AG04450 (cell line): ENCODE data around the gene USP46. TPM values are rescaled to one million over a fixed set of nuclear protein-coding genes. Genes with fewer than 3 reads are reported as not detected.

Experiments used
- CTCF ChIA-PET: fragments of 300-600, 350-600 bp; formaldehyde crosslinking; extraction: SDS; loops from one replicate; lab custom pipeline; 2022; ENCODE audit warnings: antibody characterized with exemption, inconsistent platforms; lab: Charles Lee
- POLR2A ChIA-PET: fragments of 350-600 bp; formaldehyde crosslinking; extraction: SDS; loops from one replicate; lab custom pipeline; 2021; ENCODE audit warnings: antibody characterized with exemption, inconsistent platforms; lab: Yijun Ruan, JAX
- DNase-seq: peaks from one replicate; pipeline ENCODE4 v3.0.0-alpha.2; 2011; ENCODE audit warnings: low read depth, low spot score
- H3K27ac ChIP-seq: one replicate; pipeline ENCODE4 v1.5.1; 2012; ENCODE audit warnings: low read depth, low read length, control low read depth
- H3K27me3 ChIP-seq: one replicate; pipeline ENCODE4 v1.6.0; 2012; ENCODE audit warnings: low read length; ENCODE audit not compliant: control insufficient read depth, insufficient read depth
- H3K4me3 ChIP-seq: 2 replicates; pipeline ENCODE4 v1.5.1; 2011; ENCODE audit warnings: mild to moderate bottlenecking, low read depth, low read length, control low read depth
- H3K9me3 ChIP-seq: 2 replicates; pipeline ENCODE4 v1.5.1; 2012; ENCODE audit warnings: low read length; ENCODE audit not compliant: control insufficient read depth, insufficient read depth
- CTCF ChIP-seq: IDR thresholded peaks from 2 replicates; pipeline ENCODE4 v1.5.1; 2011; ENCODE audit warnings: low read depth, low read length, control low read depth, inconsistent platforms
- polyA plus RNA-seq: library from polyadenylated mRNA; depleted of rRNA; stranded (reverse); fragments of >200 nt; gene quantifications from 2 replicates; pipeline ENCODE4 v1.2.3, GENCODE V29; 2011

USP46 gene
- polyA plus RNA-seq, 1 experiment = 69.1 TPM

- ChIA-PET POLR2A (interaction anchor here (0.6 to 0.7 kb wide), 2 partner anchors 47 to 248 kb away, joined by 3 read pairs; no protein-coding TSS in a partner anchor), CTCF (interaction anchor here (0.6 to 2.7 kb wide), 4 partner anchors 11 to 406 kb away, joined by 3 to 11 read pairs (median 7); no protein-coding TSS in a partner anchor)
- no peak for TF ChIP-seq CTCF
- Histone ChIP-seq H3K27ac (no peak overlapping the region), H3K4me3 (no peak overlapping the region), H3K9me3 (peaks cover 4% of the 10 kb centered on the region; the same call in 1 of the 2 replicates), H3K27me3 (no peaks in the 10 kb centered on the region)
- no peak for DNase-seq
Measured at GRCh38 chr4:52576961-52577623, 82.0 kb downstream of the USP46 start.

- H3K27ac ChIP-seq = no peak overlapping the region
- no peak for TF ChIP-seq CTCF
- H3K9me3 ChIP-seq = peaks cover 4% of the 10 kb centered on the region; the same call in 1 of the 2 replicates
- ChIA-PET POLR2A (no interaction called here), CTCF (interaction anchor here (1.5 to 2.7 kb wide), 3 partner anchors 12 to 407 kb away, joined by 6 to 11 read pairs (median 8); no protein-coding TSS in a partner anchor)
- no peak overlapping the region for H3K4me3 ChIP-seq
- DNase-seq = no peak
- H3K27me3 ChIP-seq = no peaks in the 10 kb centered on the region
Measured at GRCh38 chr4:52576326-52576725, 82.8 kb downstream of the USP46 start.

DNA sequence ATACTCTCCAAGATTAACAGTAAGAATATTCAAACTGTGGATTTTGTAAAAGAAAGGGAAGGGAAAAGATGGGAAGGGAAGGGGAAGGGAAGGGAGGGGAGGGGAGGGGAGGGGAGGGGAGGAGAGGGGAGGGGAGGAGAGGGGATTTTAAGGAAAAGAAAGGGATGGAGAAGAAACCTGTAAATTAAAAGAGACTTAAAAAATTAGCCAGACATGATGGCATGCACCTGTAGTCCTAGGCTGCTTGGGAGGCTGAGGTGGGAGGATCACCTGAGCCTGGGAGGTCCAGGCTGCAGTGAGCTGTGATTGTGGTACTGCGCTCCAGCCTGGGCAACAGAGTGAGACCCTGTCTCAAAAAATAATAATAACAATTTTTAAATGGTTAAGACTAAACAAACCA, 83.7 kb downstream of the USP46 start:
- Histone ChIP-seq H3K27me3 (no peaks in the 10 kb centered on the region), H3K9me3 (peaks cover 4% of the 10 kb centered on the region; the same call in 1 of the 2 replicates), H3K27ac (no peak overlapping the region), H3K4me3 (no peak overlapping the region)
- POLR2A ChIA-PET = no interaction called here
- no peak for TF ChIP-seq CTCF
- no peak for DNase-seq
- CTCF ChIA-PET = interaction anchor here (2.6 to 2.7 kb wide), 2 partner anchors 13 to 30 kb away, joined by 8 to 11 read pairs; no protein-coding TSS in a partner anchor

DNA sequence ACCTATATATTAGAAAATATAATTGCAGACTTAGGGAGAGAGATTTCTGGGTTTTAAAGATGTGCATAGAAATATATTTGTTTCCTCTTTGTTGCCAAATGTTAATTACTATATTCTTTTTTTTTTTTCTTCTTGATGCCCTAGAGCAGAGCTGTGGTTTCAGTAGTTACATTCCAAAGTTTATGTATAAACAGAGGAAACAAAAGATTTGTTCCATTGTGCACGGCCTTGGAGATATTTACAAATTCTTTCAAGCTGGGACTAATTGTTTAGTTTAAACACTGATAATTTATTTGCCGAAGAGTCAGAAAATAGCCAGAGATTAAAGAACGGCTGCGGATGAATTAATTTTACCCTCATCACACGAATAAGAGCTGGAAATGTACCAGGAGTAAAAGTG, 85.1 kb downstream of the USP46 start:
- POLR2A ChIA-PET = interaction anchor here (1.2 to 2.0 kb wide), 3 partner anchors 84 to 251 kb away, joined by 4 to 7 read pairs (median 6); no protein-coding TSS in a partner anchor
- CTCF ChIA-PET = interaction anchor here (0.8 to 1.2 kb wide), 4 partner anchors 14 to 409 kb away, joined by 4 to 5 read pairs (median 4); no protein-coding TSS in a partner anchor
- Histone ChIP-seq H3K27me3 (no peaks in the 10 kb centered on the region), H3K9me3 (peaks cover 4% of the 10 kb centered on the region; the same call in 1 of the 2 replicates), H3K27ac (no peak overlapping the region), H3K4me3 (no peak overlapping the region)
- DNase-seq = no peak
- TF ChIP-seq CTCF = no peak

DNA sequence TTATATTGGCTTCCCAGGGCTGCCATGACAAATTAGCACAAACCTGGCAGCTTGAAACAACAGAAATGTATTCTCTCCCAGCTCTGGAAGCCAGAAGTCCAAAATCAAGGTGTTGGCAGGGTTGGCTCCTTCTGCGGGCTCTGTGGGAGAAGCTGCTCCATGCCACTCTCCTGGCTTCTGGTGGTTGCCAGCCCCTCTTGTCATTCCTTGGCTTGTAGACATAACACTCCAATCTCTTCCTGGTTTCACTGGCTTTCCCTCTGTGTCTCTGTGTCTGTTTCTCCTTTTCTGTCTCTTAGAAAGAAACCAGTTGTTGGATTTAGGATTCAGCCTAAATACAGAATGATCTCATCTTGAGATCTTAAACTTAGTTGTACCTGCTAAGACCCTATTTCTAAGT, 85.5 kb downstream of the USP46 start:
- TF ChIP-seq CTCF = no peak
- no peaks in the 10 kb centered on the region for H3K27me3 ChIP-seq
- peak overlapping the region; percentile 83 for H3K27ac ChIP-seq
- CTCF ChIA-PET = interaction anchor here (1.3 kb wide), 1 partner anchor 28 kb away, joined by 3 read pairs; no protein-coding TSS in a partner anchor
- POLR2A ChIA-PET = interaction anchor here (1.2 to 2.0 kb wide), 3 partner anchors 84 to 251 kb away, joined by 4 to 7 read pairs (median 6); no protein-coding TSS in a partner anchor
- H3K9me3 ChIP-seq = peaks cover 4% of the 10 kb centered on the region; the same call in 1 of the 2 replicates
- no peak for DNase-seq
- H3K4me3 ChIP-seq = peak overlapping the region; percentile 5; the same call in 1 of the 2 replicates
